T follicular helper cell (primary cell): ENCODE results near the gene TEX51.

ENCODE experiments used
- DNase-seq: peaks from one replicate; pipeline ENCODE4 v3.0.0-alpha.2; 2020; ENCODE audit warnings: low read depth

The TEX51 gene

GRCh38 chr2:126893153-126893552 is 5.5 kb upstream of the TEX51 start:
- no peak for DNase-seq

- DNase-seq, result no peak
Measured at GRCh38 chr2:126893606-126894005, 5.1 kb upstream of the TEX51 start.

GRCh38 chr2:126894082-126894481 is 4.6 kb upstream of the TEX51 start:
- no peak for DNase-seq

- DNase-seq, result no peak
Measured at GRCh38 chr2:126894585-126895182, 4.0 kb upstream of the TEX51 start.

GRCh38 chr2:126895336-126895735 is 3.4 kb upstream of the TEX51 start:
- no peak for DNase-seq

- no peak for DNase-seq
Measured at GRCh38 chr2:126896471-126896870, 2.2 kb upstream of the TEX51 start.

GRCh38 chr2:126899616-126900185 is 1.0 kb downstream of the TEX51 start:
- DNase-seq, result no peak

GRCh38 chr2:126900646-126901319 is 2.1 kb downstream of the TEX51 start:
- no peak for DNase-seq

GRCh38 chr2:126901459-126901858 is 2.8 kb downstream of the TEX51 start:
- no peak for DNase-seq

- no peak for DNase-seq
Measured at GRCh38 chr2:126902152-126902835, 3.6 kb downstream of the TEX51 start.

- no peak for DNase-seq
Measured at GRCh38 chr2:126902859-126903258, 4.2 kb downstream of the TEX51 start.

- DNase-seq, result no peak
Measured at GRCh38 chr2:126905991-126906390, 7.3 kb downstream of the TEX51 start.

- DNase-seq, result no peak
Measured at GRCh38 chr2:126906781-126907180, 8.1 kb downstream of the TEX51 start.

- no peak for DNase-seq
Measured at GRCh38 chr2:126907671-126908070, 9.0 kb downstream of the TEX51 start.

GRCh38 chr2:126908721-126909177 is 10.1 kb downstream of the TEX51 start:
- DNase-seq, result no peak

- DNase-seq, result no peak
Measured at GRCh38 chr2:126909366-126909765, 10.7 kb downstream of the TEX51 start.

GRCh38 chr2:126909781-126910180 is 11.1 kb downstream of the TEX51 start:
- DNase-seq, result no peak

GRCh38 chr2:126910637-126911036 is 11.9 kb downstream of the TEX51 start:
- no peak for DNase-seq

GRCh38 chr2:126911111-126911796 is 12.6 kb downstream of the TEX51 start:
- no peak for DNase-seq

- no peak for DNase-seq
Measured at GRCh38 chr2:126912201-126912600, 13.5 kb downstream of the TEX51 start.

GRCh38 chr2:126913329-126913728 is 14.6 kb downstream of the TEX51 start:
- no peak for DNase-seq

- no peak for DNase-seq
Measured at GRCh38 chr2:126913881-126914615, 15.4 kb downstream of the TEX51 start.
